PFSK-1 (cell line): Measurements from ENCODE around the gene IKZF1.

Source experiments
- FOXP2 ChIP-seq: optimal IDR thresholded peaks from 2 replicates; pipeline ENCODE3; 2011; ENCODE audit warnings: borderline replicate concordance, control low read depth, inconsistent platforms; ENCODE audit not compliant: insufficient read depth; ENCODE audit errors: extremely low read length, extremely low read depth
- POLR2AphosphoS5 ChIP-seq: IDR thresholded peaks from 2 replicates; pipeline ENCODE4 v1.6.1; 2012; ENCODE audit warnings: low read depth, mild to moderate bottlenecking, control low read depth, low read length, moderate library complexity
- SIN3A ChIP-seq: IDR thresholded peaks from 2 replicates; pipeline ENCODE4 v1.6.1; 2012; ENCODE audit warnings: mild to moderate bottlenecking, low read length, moderate library complexity, borderline replicate concordance; ENCODE audit not compliant: insufficient read depth
- TAF1 ChIP-seq: IDR thresholded peaks from 2 replicates; pipeline ENCODE4 v1.6.1; 2012; ENCODE audit warnings: low read length, control low read depth, borderline replicate concordance; ENCODE audit not compliant: insufficient read depth
- TF ChIP-seq, protein P1 (sequence below), 2 experiments: IDR thresholded peaks; 2 replicates each; pipeline versions ENCODE4 v1.6.1 to v1.8.0; 2011 to 2012; ENCODE audit warnings: low read depth in 2 of 2, low read length in 2 of 2, control low read depth in 1 of 2, inconsistent platforms in 1 of 2, mild to moderate bottlenecking in 1 of 2, moderate library complexity in 1 of 2; ENCODE audit not compliant: insufficient read depth in 1 of 2

The IKZF1 gene

DNA sequence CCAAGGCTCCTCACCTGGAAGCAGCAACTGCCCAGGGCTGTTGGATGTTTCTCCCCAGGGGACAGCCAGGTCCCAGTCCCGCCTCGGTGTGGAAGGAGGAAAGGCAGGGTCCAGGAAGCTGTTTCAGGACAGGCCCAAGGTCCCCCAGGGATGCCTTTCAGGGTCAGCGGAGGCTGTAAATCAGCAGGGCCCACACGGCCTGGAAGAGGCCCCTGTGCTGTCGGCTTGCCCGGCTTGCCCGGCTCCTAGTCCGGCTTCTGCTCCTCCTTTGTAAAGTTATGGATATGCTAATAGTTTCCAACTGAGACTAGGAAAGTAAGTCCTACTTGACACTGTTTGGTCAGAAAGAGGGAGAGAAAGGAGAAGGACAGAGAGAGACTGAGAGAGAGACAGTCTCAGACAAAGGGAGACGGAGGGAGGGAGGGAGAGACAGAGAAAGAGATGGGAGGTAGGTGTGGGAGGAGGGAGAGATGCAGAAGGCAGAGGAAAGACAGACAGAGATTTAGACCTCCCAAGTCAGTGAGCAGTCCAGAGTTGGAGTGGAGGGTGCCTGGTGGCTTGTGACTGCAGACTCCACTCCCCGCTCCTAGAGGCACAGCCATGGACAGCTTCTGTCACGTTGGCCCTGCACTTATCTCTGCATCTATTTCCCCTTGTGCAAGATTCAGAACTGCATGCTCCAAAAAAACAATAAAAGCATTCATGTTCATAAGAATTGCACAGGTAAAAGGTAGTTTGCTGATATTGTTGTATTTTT is 10.5 kb downstream of the IKZF1 start:
- no peak for TF ChIP-seq SIN3A
- no peak for TF ChIP-seq TAF1
- TF ChIP-seq FOXP2, result no peak
- TF ChIP-seq, protein P1, sequence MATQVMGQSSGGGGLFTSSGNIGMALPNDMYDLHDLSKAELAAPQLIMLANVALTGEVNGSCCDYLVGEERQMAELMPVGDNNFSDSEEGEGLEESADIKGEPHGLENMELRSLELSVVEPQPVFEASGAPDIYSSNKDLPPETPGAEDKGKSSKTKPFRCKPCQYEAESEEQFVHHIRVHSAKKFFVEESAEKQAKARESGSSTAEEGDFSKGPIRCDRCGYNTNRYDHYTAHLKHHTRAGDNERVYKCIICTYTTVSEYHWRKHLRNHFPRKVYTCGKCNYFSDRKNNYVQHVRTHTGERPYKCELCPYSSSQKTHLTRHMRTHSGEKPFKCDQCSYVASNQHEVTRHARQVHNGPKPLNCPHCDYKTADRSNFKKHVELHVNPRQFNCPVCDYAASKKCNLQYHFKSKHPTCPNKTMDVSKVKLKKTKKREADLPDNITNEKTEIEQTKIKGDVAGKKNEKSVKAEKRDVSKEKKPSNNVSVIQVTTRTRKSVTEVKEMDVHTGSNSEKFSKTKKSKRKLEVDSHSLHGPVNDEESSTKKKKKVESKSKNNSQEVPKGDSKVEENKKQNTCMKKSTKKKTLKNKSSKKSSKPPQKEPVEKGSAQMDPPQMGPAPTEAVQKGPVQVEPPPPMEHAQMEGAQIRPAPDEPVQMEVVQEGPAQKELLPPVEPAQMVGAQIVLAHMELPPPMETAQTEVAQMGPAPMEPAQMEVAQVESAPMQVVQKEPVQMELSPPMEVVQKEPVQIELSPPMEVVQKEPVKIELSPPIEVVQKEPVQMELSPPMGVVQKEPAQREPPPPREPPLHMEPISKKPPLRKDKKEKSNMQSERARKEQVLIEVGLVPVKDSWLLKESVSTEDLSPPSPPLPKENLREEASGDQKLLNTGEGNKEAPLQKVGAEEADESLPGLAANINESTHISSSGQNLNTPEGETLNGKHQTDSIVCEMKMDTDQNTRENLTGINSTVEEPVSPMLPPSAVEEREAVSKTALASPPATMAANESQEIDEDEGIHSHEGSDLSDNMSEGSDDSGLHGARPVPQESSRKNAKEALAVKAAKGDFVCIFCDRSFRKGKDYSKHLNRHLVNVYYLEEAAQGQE (IDR thresholded peaks at IDR 0.05; ENCODE audit: insufficient read depth in 1 of 2, low read depth in 2 of 2, low read length in 2 of 2), result no peak
- no peak for TF ChIP-seq POLR2AphosphoS5

DNA sequence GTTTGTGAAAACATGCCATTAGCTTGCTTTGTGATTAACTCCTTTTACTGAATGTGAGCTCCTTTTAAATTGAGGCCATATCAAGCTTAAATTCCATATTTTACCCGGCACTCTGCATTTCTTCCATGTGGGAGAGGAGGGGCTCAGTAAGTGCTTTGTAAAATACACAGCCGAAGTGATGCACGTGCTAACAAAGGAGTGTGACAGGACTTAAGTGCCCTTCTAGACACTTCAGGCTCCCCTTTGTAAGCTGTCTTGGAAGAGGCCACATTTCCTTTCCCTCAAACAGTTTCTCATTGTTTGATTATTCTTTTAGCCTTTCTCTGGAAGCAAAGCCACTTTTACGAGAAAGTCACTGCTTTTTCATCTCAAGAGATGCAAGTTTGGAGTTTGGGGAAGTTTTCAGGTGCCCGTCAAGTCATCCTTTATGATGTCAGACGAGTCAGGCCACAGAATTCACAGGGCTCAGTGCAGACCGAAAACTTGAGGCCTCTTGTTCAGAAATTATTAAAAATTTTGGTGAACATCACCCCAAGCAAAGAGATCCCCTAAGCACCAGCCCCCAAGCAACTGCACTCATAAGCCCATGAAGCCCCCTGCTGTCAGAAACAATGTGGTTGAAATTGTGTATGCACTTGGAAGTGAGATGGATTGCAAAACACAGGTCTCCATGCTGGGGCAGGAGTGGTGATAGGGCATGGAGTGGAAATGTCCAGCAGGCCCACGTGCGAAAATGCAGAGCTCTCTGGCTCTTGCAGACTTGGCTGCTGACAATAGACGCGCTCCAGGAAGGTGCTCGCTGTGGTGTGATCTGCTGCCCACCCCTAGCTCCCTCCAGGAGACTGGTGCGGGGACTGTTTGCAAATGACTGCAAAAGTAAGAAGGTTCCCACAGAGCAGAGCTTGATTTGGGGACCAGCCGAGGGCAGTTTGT is 11.5 kb downstream of the IKZF1 start:
- TF ChIP-seq, protein P1 (IDR thresholded peaks at IDR 0.05; ENCODE audit: insufficient read depth in 1 of 2, low read depth in 2 of 2, low read length in 2 of 2), result no peak
- TF ChIP-seq SIN3A (no peak), TAF1 (no peak), FOXP2 (no peak), POLR2AphosphoS5 (no peak)

DNA sequence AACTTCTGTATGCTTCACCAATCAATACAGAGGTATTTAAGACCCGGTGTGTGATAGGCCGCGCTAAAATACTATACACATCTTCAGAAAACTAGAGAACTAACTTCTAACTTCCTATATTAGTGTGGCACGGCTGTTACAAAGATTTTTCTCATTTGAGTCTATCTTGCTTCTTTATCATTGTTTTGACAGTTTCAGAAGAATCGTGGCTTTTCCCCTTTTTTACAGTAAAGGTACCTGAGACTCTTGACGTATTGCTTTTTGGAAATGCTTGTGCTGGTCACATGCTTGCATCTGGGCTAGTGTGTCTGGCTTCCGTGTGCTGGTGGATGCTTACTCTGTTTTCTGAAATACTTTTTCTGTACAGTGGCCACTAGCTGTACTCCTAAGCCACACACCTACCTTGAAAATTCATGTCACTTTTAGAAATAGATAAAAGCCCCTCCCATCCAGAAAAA is 12.7 kb downstream of the IKZF1 start:
- TF ChIP-seq TAF1 (no peak), POLR2AphosphoS5 (no peak), SIN3A (no peak), FOXP2 (no peak)
- TF ChIP-seq, protein P1 (IDR thresholded peaks at IDR 0.05; ENCODE audit: insufficient read depth in 1 of 2, low read depth in 2 of 2, low read length in 2 of 2), result no peak

DNA sequence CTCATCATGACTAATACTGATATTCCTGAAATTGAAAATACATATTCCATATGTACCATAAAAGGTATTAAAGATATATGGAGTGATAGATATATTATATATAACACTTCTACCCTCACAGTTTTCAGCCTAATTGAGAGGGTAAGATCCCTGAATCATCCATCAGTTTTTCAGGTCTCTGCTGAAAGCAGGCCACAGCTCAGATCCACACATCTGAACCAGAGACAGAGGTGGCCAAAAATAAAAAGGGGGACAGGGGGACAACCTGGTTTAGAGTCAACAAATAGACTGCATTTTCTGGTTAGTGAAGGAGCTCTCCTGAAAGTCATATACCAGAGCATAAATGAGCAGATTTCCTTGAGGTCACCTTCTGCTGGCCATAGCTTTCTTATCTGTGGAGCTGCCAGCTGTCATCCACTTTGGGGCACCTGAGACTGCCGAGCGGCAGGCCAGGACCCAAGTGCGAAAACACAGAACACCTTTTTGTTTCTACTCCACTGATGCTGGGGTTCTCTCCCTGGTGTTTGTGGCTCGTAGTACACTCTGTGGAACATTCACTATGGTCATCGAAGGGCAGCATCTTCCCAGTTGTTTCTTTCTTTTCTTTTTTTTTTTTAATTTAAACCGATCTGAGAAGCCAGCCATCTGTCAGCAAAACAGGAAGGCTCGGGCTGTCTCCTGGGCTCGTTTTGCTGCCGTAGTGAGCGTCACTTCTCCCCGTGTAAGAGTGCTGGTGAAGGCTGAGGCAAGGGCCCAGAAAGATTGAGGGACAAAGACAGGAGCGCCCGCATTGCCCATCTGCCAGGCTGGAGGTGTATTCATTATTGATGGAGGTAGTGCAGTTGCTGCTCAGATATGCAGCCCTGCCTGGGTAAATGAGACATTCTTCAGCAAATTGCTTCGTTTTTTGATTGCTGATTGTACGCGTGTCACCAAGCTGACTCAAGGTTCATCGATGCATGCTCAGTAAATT is 13.5 kb downstream of the IKZF1 start:
- TF ChIP-seq FOXP2 (no peak), TAF1 (no peak), SIN3A (no peak), POLR2AphosphoS5 (no peak)
- TF ChIP-seq, protein P1 (IDR thresholded peaks at IDR 0.05; ENCODE audit: insufficient read depth in 1 of 2, low read depth in 2 of 2, low read length in 2 of 2), result no peak
